HG03469 (cell line): Measurements from ENCODE around the gene RGS11.

Source experiments
- ATAC-seq: cut with Tn5 transposase; IDR thresholded peaks from one replicate; pipeline ENCODE4 v1.9.1; 2021; ENCODE audit warnings: mild to moderate bottlenecking, moderate library complexity, moderate number of reproducible peaks; ENCODE audit not compliant: unreplicated experiment

Gene RGS11

DNA sequence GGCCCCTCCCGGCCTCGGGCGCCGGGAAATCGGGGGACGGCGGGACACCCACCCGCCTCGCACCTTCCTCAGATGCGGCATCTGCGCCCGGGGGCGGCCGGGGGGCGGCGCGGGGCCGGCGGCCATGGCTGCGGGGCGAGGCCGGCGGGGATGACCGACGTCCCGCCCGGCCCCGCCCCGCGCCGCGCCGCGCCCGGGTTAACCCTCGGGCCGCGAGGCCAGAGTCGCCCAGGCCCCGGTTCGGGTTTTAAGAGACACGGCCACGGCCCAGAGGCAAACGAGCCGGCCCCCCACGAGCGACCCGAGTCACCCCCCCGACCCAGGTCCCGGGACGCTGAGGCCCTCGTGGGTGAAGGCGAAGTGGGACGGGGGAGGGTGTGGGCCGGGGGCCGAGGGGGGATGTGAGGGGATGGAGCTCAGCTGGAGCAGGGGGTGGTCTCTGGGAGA, at the start of gene RGS11:
Gene RGS11 (minus strand): TSS at position 159 of the 447 bp plus-strand sequence. CDS start 33 bp downstream, at position 126.
- no peak for ATAC-seq

DNA sequence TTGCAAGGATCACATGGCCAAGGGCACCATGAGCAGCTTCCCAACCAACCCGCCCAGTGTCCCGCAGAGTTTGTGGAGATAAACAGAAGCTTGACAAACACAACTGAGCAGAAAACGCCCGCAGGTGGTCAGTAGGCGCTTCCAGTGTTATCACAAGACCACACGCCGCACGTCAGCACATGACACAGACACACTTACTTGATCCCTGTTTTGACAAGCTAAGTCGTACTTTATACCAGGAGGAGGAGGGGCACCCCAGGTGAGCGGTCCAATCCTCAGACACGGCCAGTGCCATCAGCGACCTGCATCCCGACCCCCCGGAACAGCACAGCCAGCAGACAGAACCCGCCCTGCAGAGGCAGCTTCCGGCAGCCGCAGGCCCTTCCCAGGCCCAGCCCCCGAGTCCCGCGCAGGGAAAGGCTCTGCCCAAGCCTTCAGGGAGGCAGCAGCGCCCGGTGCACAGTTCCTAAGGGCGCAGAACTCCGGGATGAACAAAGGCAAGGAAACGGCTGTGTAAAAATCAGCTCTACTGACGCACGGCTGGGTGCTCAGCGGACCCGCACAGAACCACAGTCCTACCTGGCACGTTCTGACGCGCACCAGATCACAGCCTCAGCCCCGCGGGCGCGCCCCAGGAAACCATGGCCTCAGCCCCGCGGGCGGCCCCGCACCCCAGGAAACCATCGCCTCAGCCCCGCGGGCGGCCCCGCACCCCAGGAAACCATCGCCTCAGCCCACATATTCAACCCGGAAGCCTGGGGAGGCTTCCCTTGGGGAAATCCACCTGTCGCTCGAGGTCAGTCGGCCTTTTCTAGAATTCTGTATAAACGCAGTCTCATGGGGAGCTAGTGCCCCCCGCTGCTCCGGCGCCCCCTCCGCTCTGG, 48.9 kb upstream of the RGS11 start:
- ATAC-seq, result no peak

DNA sequence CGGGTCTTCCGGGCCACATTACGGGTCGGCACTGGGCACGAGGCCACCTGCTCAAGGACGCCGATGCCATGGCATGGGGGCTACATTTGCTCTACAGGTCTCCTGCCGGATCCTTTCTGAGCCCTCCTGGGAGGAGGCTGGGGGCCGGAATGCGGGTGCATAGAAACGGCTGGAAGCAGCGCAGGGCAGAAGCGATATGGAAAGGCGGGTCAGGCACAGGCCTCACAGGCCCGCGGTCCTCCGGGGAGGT, 48.4 kb upstream of the RGS11 start:
- ATAC-seq, result no peak

DNA sequence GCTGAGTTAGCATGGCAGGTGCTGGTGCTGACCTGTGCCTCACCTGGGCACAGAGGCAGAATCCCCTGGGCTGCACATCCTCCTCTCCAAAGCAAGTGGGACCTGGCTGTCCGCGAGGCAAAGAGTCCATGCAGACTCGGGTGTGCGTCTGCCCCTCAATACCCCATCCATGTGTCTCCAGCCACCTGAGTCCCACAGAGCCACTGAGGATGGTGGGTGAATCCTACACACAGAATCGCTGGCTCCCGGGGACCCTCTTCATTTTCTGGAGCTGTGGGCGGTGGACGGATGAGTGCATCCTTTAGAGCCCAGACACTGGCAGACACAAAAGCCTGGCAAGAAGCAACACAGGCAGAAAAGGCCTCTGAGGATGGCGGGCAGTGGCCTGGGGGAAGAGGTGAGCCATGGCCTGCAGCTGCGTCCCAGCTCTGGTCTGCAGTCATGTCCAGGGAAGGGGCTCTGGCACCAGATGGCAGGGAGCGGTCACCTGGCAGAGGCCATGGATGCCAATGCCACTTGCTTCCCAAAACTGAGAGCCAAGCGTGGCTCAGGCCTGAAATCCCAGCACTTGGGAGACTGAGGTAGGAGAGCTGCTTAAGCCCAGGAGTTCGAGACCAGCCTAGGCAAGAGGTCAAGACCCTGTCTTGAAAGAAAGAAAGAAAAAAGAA, 46.9 kb upstream of the RGS11 start:
- no peak for ATAC-seq

DNA sequence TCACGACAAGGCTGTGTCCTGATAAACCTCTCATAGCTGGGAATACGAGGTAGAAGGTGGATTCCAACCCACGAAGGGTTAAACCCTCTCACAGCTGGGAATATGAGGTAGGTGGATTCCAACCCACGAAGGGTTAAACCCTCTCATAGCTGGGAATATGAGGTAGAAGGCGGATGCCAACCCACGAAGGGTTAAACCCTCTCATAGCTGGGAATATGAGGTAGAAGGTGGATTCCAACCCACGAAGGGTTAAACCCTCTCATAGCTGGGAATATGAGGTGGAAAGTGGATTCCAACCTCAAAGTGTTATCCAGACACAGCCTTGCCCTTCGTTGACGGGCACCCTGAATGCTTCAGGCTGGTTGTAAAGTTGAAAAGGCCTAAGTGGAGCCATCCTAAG, 45.8 kb upstream of the RGS11 start:
- ATAC-seq, result no peak

DNA sequence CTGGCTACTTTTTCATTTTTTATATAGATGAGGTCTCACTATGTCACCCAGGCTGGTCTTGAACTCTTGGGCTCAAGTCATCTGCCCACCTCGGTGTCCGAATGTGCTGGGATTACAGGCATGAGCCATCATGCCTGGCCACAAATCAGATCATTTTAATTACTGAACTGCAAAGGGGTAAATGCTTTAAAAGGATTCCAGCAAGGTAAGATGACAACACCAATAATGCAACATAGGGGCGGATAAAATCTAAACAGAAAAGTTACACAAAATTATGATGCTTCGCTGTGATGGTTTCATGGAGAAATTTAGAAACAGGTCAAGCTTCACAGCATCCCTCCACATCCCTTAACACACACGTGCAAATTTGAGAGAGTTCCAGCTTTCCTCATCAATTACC, 44.5 kb upstream of the RGS11 start:
- ATAC-seq, result no peak

DNA sequence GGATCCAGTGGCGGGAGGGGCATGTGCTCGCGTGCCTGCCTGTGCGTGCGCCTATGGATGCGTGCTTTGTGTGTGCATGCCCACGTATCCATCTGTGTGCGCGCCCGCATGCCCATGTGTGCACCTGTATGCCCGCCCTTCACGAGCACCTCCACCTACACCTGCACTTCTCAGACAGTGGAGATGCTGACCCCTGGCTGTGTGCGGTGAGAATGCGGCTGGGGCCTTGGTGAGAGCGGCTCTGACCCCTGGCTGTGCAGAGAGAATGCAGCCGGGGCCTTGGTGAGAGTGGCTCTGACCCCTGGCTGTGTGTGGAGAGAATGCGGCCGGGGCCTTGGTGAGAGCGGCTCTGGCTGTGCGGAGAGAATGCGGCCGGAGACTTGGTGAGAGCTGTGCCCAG, 42.9 kb upstream of the RGS11 start:
- no peak for ATAC-seq

DNA sequence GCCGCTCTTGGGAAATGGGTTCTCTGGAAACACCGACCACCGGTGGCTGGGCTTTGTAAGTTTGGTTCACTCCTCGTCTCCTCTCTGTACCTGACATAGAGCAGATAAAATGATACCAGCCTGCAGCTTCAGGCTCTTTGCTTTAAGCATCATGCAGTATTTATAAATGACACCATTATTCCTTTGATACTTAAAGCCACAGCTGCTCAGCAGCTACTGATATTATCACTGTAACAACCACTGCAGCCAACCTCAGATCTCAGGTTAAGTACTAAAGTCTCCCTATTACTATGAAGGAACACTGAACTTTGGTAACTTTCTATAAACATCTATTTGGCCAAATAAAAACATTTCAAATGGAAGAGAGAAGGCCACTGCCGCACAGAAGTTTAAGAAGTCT, 41.8 kb upstream of the RGS11 start:
- no peak for ATAC-seq

DNA sequence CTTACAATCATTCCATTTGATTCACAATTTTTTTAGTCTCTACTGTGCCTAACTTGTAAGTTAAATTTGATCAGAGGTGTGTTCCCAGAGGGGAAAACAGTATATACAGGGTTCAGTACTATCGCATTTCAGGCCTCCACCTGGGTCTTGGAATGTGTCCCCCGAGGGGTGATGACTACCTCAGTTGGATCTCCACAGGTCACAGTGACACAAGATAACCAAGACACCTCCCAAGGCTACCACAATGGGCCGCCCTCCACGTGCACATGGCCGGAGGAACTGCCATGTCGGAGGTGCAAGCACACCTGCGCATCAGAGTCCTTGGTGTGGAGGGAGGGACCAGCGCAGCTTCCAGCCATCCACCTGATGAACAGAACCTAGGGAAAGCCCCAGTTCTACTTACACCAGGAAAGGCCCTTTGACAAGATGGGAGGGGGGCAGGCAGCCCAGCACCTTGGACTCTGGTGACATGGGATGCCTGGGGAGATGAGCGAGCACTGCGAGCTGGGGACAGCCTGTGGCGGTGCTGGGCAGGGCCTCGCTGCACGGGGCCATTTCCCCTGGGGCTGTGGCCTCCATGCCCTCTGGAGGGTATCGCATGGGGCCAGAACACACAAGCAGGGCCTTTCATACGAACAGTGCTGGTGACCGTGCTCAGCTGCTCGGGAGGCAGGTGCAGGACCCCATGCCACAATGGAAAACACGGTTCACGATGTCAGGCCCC, 41.2 kb upstream of the RGS11 start:
- ATAC-seq, result no peak

DNA sequence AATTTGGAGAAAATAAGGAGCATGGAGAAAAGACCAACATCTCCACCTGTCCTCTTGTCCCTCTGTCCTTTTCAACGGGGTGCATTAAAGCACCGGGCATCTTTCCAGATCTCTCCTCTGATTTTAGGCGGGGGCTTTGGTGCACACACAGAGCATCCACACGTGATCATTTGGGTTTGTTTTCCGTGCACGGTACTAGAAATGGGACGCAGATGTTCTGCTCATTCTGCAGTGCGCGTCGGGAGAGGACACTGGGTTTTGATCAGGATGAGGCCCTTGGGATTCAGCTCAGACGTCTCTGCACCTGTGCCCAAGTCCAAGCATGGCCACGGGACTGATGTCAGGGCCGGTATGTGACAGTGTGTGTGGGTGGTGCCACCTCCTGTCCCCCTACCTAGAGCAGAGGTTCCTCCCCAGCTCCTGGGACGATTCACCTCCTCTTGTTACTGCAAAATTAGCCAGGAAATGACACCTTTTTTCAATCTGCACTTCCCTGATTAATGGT, 39.1 kb upstream of the RGS11 start:
- ATAC-seq, result no peak

DNA sequence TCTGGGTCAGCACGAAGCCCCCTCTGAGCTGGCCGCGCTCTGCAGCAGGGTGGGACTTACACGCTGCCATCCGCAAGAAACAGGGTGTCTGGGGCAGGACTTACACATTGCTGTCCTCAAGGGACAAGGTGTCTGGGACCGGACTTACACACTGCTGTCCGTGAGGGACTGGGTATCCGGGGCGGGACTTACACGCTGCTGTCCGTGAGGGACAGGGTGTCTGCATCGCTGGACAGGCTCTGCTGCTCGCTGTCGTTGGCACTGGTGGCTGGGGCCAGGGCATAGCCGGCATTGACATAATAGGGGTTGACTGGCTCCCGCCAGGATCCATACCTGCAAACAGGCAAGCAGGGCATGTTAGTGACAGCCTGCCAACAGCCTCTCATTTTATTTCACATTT, 38.6 kb upstream of the RGS11 start:
- ATAC-seq, result no peak

DNA sequence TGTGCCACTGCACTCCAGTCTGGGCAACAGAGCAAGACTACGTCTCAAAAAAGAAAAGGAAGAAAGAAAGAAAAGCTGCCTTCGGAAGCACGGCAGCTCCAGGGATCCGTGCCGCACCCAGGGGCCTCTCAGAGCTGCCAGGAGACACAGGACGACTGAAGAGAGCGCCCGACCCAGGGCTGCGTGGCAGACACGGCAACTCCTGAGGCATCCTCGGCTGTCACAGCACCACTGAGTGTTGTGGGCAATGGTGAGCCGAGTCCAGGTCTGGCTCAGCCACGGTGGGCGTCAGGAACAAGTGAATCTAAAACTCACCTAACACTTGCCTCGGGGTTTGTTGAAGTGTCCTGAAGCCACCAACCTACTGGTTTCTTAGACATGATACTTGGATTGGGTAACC, 36.0 kb upstream of the RGS11 start:
- ATAC-seq, result no peak

DNA sequence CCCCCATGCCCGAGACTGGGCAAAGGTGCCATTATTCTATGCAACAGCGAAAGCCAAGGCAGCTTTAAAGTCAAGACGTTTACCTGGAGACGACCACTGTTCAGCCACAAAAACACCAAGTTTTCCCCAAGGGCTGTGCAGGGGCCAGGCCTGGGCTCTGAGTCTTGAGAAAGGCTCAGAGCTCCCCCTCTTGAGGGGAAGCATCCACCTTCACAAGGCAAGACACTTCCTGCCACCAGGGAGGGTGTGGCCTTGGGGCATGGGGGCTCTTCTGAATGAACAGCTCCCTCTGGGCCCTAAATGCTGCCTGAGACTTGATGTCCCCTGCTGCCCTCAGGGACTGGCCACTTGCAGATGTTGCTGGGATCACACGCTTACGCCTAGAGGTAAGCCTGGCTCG, 33.7 kb upstream of the RGS11 start:
- ATAC-seq, result no peak

DNA sequence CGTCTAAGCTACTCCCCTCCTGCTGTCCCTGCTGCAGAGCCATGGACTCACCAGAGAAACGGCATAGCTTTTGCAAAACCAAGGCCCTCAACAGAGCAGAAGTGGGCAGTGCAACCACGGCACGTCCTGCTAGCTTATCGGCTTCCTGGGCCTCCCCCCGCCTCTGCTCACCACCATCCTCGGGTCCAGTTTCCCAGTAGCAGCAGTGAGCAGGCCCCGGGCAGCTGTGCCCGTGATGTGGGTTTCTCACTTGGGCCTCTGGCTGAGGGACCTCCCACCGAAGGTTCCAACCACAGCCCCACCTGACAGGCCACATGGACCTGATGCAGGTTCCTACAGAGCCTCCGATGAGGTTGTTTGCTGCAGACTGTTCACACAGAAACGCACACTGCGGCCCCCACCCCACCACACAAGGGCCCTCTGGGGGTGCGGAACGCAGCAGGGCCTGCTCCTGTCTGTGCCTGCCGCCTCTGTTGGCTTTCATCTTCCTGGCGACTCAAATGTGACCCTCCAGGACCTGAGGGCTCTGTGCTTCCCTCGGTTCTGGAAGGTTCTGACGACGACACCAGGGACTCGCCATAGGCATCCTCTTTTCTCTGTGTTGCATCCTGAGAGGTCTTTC, 32.1 kb upstream of the RGS11 start:
- ATAC-seq, result no peak

DNA sequence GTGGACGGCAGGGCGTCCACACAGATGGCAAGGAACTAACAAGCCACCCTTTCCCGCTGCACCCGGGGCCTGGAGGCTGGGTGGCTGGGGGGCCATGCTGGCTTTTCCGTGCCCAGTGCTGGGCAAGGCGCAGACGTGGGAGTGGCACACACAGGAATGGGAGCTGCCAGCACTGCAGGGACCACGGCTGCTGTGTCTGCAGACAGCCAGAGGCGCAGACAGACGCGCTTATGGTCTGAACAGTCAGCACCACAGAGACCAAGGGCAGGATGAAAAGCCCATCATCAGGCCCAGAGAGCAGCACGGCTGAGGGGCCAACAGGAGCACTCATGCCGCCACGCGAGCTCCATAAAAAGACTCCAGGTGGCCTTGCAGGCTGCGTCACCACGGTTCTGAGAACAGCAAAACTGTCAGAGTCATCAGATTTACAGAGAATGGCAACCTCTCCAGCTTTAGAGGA, 31.2 kb upstream of the RGS11 start:
- ATAC-seq, result no peak

DNA sequence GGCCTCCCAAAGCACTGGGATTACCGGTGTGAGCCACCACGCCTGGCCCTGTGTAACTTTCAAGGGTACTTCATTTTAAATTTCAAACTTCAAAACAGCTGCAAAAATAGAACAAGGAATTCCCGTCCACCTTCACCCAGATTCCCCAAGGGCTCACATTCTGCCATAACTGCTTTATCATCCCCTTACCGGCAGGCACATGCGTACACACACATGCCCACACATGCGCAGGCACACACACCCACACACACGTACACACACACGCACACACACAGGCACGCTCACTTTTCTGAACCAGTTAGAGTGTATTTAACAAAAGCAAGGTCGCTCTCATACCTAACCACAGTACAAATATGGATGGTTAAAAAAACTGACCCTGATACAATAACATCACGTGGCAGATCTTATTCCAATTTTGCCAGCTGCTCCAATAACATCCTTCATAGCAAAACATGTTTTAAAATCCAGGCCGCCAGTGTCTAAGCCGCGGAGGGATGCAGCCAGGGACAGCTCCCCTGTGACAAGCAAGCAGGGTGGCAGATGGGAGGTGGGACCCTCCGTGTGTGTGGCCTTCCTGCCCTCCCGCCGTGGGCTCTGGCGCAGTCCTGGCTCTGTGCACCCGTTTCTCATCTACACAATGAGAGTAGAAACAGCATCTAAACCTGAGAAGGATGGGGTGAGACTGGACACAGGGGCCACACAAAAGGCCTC, 30.3 kb upstream of the RGS11 start:
- ATAC-seq, result no peak

DNA sequence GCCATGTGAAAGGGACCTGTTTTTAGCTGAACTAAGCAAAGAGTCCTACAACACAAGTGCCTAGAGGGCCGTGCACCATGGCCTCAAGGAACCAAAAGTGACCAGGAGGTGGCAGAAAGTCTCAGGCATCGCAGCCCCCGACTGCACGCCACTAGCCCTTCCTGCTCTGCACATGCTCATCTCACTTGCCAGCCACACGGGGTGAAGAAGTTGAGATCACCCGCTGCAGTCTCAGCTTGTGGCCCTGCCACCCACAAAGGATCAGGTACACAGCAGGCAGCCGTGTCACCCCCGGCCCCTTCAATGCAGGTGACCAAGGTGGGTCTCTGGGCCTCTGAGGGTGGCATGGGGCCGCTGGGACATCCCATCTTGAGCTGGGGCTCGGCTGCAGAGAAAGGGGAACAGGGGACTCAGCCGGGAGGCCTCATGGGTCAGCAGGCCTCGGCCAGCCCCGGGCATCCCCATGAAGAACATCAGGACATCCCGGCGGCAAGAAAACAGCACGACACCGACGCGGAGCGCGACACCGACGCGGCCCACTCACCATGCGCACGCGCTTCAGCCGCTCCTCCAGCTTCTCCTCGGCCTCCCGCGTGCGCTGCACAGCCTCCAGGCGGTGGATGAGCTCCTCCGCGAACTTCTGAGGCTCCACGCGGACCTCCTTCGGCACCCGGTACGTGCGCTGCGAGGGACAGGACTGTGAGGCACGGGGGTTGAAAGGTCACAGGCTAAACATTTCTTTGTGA, 28.2 kb upstream of the RGS11 start:
- ATAC-seq, result no peak

DNA sequence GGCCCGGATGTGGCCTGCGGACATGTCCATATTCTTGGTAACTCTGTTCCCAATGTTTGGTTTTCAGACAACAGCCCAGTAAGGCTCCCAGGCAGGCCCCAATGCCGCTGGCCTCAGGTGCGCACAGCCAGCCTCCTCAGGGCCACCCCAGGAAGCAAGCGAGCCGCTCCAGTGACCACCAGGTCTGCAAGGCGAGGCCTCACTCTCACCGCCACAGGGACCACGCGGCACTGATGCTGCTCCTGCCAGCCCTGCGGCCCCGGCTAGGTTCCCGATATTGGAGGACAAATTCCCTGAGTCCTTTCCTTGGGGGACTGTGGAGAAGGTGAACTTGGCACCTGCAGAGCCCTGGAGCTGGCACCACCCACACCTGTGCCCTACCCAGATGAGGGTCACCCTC, 26.2 kb upstream of the RGS11 start:
- no peak for ATAC-seq

DNA sequence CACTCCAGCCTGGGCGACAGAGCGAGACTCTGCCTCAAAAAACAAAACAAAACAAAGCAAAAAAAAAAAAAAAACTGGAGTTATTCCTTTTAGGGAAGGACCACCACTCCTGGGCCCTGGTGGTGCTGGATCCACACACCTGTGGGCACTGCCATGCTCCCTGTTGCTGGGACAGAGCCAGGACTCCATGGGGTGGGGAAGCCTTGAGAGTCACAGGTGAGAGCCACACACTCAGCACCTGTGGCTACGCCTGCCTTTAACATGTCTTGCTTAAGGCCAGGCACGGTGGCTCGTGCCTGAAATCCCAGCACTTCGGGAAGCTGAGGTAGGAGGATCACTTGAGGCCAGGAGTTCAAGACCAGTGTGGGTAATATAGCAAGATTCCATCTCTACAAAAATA, 25.5 kb upstream of the RGS11 start:
- no peak for ATAC-seq

DNA sequence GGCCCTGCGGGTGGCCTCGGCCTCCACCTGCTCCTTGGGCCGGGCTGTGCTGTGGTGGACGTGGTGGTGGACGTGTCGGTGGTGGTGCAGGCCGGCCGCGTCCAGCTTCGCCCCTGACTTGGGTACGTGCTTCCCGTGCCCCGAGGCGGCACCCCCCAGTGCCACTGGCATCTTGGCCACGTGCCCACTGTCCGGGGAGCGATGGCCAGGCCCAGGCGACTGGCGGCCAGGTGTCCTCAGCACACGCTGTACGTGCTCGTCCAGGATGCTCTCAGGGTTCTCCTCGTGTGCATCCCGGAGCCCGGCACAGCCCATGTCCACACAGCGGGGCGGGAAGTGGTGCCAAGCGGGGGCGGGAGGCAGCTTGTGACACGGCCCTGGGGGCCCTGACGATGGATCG, 22.1 kb upstream of the RGS11 start:
- no peak for ATAC-seq
